K562 (cell line): ENCODE data around the gene GLI3. TPM values are rescaled to one million over a fixed set of nuclear protein-coding genes. Genes with fewer than 3 reads are reported as not detected.

Experiments used
- ATAC-seq: fragments of 200-7000 bp; cut with Tn5 transposase; 3 replicates; pipeline ENCODE4 v1.9.1; 2020; ENCODE audit warnings: moderate library complexity
- BruUV-seq: library from RNA; stranded (reverse); fragments of 400-500 nt; replicated peaks from 2 replicates; lab custom pipeline; 2021; lab: Mats Ljungman, UMichigan
- CTCF ChIA-PET: fragments of 300-600 bp; formaldehyde crosslinking; extraction: SDS; loops from one replicate; lab custom pipeline; 2021; ENCODE audit warnings: low intra/inter-chr PET ratio; lab: Yijun Ruan, JAX
- POLR2A ChIA-PET: fragments of 300-600, 350-650 bp; sonication (Branson Sonifier 250); formaldehyde crosslinking; extraction: SDS; loops from one replicate; lab custom pipeline; 2021; ENCODE audit warnings: antibody characterized with exemption, inconsistent platforms; lab: Yijun Ruan, JAX
- DNase-seq, 4 experiments: peaks; one replicate each; pipeline versions ENCODE4 v3.0.0 to v3.0.0-alpha.2; 2011 to 2018; ENCODE audit warnings: low spot score in 3 of 4, mixed read lengths in 3 of 4; ENCODE audit errors: extremely low read depth in 1 of 4
- FAIRE-seq: peaks from 2 replicates; lab custom pipeline; 2011; peaks lifted over from hg19 to GRCh38; lab: Jason Lieb, UNC
- H2AFZ ChIP-seq: 2 replicates; pipeline ENCODE4 v1.6.0; 2011; ENCODE audit warnings: low read depth, low read length, control low read depth, inconsistent platforms
- H3K27ac ChIP-seq: fragments of 200-600 bp; 3 replicates; pipeline ENCODE4 v1.8.0; 2011; ENCODE audit warnings: low read depth, mild to moderate bottlenecking, control low read depth, inconsistent platforms, low read length, moderate library complexity, mixed read lengths; ENCODE audit errors: extremely low read depth
- H3K27me3 ChIP-seq, 2 experiments: fragments of 300-600 bp in 1 of 2; 2 replicates in 1 of 2; 3 replicates in 1 of 2; pipeline versions ENCODE4 v1.6.0 to v1.8.0; 2011; ENCODE audit warnings: inconsistent platforms in 2 of 2, low read length in 2 of 2, mild to moderate bottlenecking in 1 of 2, mixed read lengths in 1 of 2, moderate library complexity in 1 of 2; ENCODE audit not compliant: control insufficient read depth in 2 of 2, insufficient read depth in 2 of 2
- H3K36me3 ChIP-seq: fragments of 300-600 bp; 3 replicates; pipeline ENCODE4 v1.8.0; 2011; ENCODE audit warnings: mild to moderate bottlenecking, low read length, inconsistent platforms; ENCODE audit not compliant: control insufficient read depth, insufficient read depth
- H3K4me1 ChIP-seq, 2 experiments: fragments of 200-600 bp in 1 of 2; replicated peaks in 1 of 2; 2 replicates in 1 of 2; 3 replicates in 1 of 2; pipeline versions ENCODE4 v1.5.1 to v1.8.0; 2011; ENCODE audit warnings: inconsistent platforms in 2 of 2, low read length in 2 of 2, mild to moderate bottlenecking in 1 of 2, mixed read lengths in 1 of 2, moderate library complexity in 1 of 2; ENCODE audit not compliant: control insufficient read depth in 2 of 2, insufficient read depth in 2 of 2
- H3K4me2 ChIP-seq: 2 replicates; pipeline ENCODE4 v1.6.1; 2011; ENCODE audit warnings: low read length, control low read depth, inconsistent platforms, mixed read lengths; ENCODE audit not compliant: insufficient read depth
- H3K4me3 ChIP-seq: fragments of 200-600 bp; sonication (generic), shearing (Covaris generic); 2 replicates; pipeline ENCODE4 v1.5.1; 2016; ENCODE audit warnings: control low read depth, inconsistent platforms
- H3K79me2 ChIP-seq: fragments of 200-600 bp; 3 replicates; pipeline ENCODE4 v1.8.0; 2011; ENCODE audit warnings: low read length, inconsistent platforms; ENCODE audit not compliant: control insufficient read depth, insufficient read depth
- H3K9ac ChIP-seq, 2 experiments: 2 replicates each; pipeline versions ENCODE4 v1.6.0 to v1.6.1; 2011; ENCODE audit warnings: low read depth in 2 of 2, low read length in 2 of 2, control low read depth in 1 of 2, inconsistent platforms in 1 of 2, mild to moderate bottlenecking in 1 of 2, mixed read lengths in 1 of 2; ENCODE audit not compliant: insufficient read depth in 1 of 2
- H3K9me1 ChIP-seq: one replicate; pipeline ENCODE4 v1.6.0; 2011; ENCODE audit warnings: inconsistent platforms, mild to moderate bottlenecking, low read length, moderate library complexity; ENCODE audit not compliant: control insufficient read depth, insufficient read depth
- H3K9me3 ChIP-seq: replicated peaks from 2 replicates; pipeline ENCODE4 v1.5.1; 2011; ENCODE audit warnings: low read depth, low read length, inconsistent platforms; ENCODE audit not compliant: control insufficient read depth, insufficient read depth
- H4K20me1 ChIP-seq: replicated peaks from 2 replicates; pipeline ENCODE4 v1.6.1; 2011; ENCODE audit warnings: low read length, inconsistent platforms, mixed read lengths; ENCODE audit not compliant: control insufficient read depth, insufficient read depth
- KDM2B ChIP-seq: fragments of 250-450 bp; sonication (Bioruptor Pico); IDR thresholded peaks from 2 replicates; pipeline ENCODE4 v1.8.0; 2021; ENCODE audit warnings: mild to moderate bottlenecking, moderate library complexity
- RBBP5 ChIP-seq: fragments of 200-600 bp; sonication (generic); IDR thresholded peaks from 2 replicates; pipeline ENCODE4 v1.6.1; 2012; ENCODE audit warnings: borderline replicate concordance, mild to moderate bottlenecking, low read length, control low read depth, inconsistent platforms; ENCODE audit not compliant: insufficient read depth, poor library complexity, severe bottlenecking
- RBM39 ChIP-seq: fragments of 200-400 bp; formaldehyde crosslinking; optimal IDR thresholded peaks from 2 replicates; pipeline ENCODE3; 2018; ENCODE audit warnings: low read depth, low read length
- SMARCC2 ChIP-seq: fragments of 450-650 bp; IDR thresholded peaks from 2 replicates; pipeline ENCODE4 v1.6.1; 2017; ENCODE audit warnings: antibody characterized with exemption, moderate library complexity, mild to moderate bottlenecking, low read depth
- SMC3 ChIP-seq: conservative IDR thresholded peaks from 2 replicates; pipeline ENCODE4 v1.6.1; 2011; ENCODE audit warnings: low read depth, low read length, improper control_type of control experiment; ENCODE audit not compliant: insufficient read depth
- SRF ChIP-seq, 2 experiments: fragments of 250-450, 450-650 bp in 1 of 2; sonication (Bioruptor Pico) in 1 of 2; sonication (generic) in 1 of 2; formaldehyde crosslinking; IDR thresholded peaks; 2 replicates each; pipeline versions ENCODE4 v1.5.0 to v1.5.1; 2020 to 2022; ENCODE audit warnings: mild to moderate bottlenecking in 1 of 2, missing genetic modification reagents in 1 of 2
- ZBTB43 ChIP-seq: sonication (generic); formaldehyde crosslinking; IDR thresholded peaks from 2 replicates; pipeline ENCODE4 v1.8.0; 2023; ENCODE audit warnings: mild to moderate bottlenecking, missing genetic modification reagents
- WGBS: fragments of 100-300 bp; shearing (Covaris generic); methylation state at CpG from one replicate; pipeline ENCODE4 v1.1.6; 2016; ENCODE audit warnings: low coverage, mixed read lengths; ENCODE audit not compliant: insufficient coverage; ENCODE audit errors: missing lambda C conversion rate; 5-methylcytosine and 5-hydroxymethylcytosine counted together
- in situ Hi-C: fragments of 300-500 bp; cut with MboI; formaldehyde crosslinking; loops from 4 replicates; pipeline ENCODE4 v1.15.0; 2018; ENCODE audit warnings: inconsistent platforms, mixed read lengths
- intact Hi-C: fragments of 100-400 bp; cut with micrococcal nuclease; formaldehyde crosslinking; loops from 2 replicates; pipeline ENCODE4 v1.14.2; 2022
- polyA plus RNA-seq, 8 experiments: library from polyadenylated mRNA; depleted of rRNA in 4 of 8; stranded (reverse) in 5 of 8; unstranded in 3 of 8; fragments of >200 nt; fragmentation: Nextera tagmentation in 2 of 8; fragmentation: Illumina TruSeq in 1 of 8; extraction: Ambion mirVana in 2 of 8; extraction: Trizol in 1 of 8; gene quantifications; 2 replicates each; pipeline versions ENCODE4 v1.2.1 to v1.2.3, GENCODE V29; 2011 to 2014; ENCODE audit warnings: inconsistent platforms in 1 of 8, missing spikeins in 1 of 8
- total RNA-seq, 7 experiments: library from RNA; depleted of rRNA in 6 of 7; stranded (reverse); fragments of >200 nt in 6 of 7; fragmentation: Illumina TruSeq in 2 of 7; extraction: Trizol in 2 of 7; gene quantifications; 2 replicates each; pipeline versions ENCODE4 v1.2.1 to v1.2.3, GENCODE V29; 2011 to 2021; ENCODE audit warnings: low replicate concordance in 1 of 7

GLI3 gene
- total and polyA plus RNA-seq, 9 of the 15 experiments (the other 6 are each of a cell fraction or from before 2014, with no cell fraction given): 0.01 to 0.18 (median 0.07) TPM; not detected in 6

GRCh38 chr7:42233695-42234331 is 3.2 kb downstream of the GLI3 start:
- ATAC-seq: no peak
- no TSS peak for BruUV-seq
- no peak overlapping the region for H3K4me3 ChIP-seq
- no peak overlapping the region for H3K4me2 ChIP-seq
- H3K9me1 ChIP-seq: no peaks in the 10 kb centered on the region
- no peaks in the 10 kb centered on the region for H4K20me1 ChIP-seq
- intact Hi-C loops: no loop called here
- in situ Hi-C loops: no loop called here
- no peaks in the 10 kb centered on the region for H3K36me3 ChIP-seq
- no peaks in the 10 kb centered on the region for H3K79me2 ChIP-seq
- no peak for DNase-seq
- H3K4me1 ChIP-seq: peaks cover 0 to 16% of the 10 kb centered on the region in 2 experiments; a peak in 2 of 5 replicates
- 2% methylated on average over 3 of the region's 3 CpGs for WGBS
- no peak overlapping the region for H3K27ac ChIP-seq
- ChIA-PET CTCF (no interaction called here), POLR2A (interaction anchor here (1.3 to 1.9 kb wide), 2 partner anchors 13 to 19 kb away, joined by 3 to 5 read pairs; no protein-coding TSS in a partner anchor)
- H2AFZ ChIP-seq: no peak overlapping the region
- H3K9me3 ChIP-seq: no peaks in the 10 kb centered on the region
- no peak overlapping the region for H3K9ac ChIP-seq
- peaks cover 0 to 22% of the 10 kb centered on the region in 2 experiments; a peak in 2 of 5 replicates for H3K27me3 ChIP-seq
- no peak for TF ChIP-seq ZBTB43 (CRISPR knock-in tag)
- TF ChIP-seq SRF (CRISPR knock-in tag; IDR thresholded peaks at IDR 0.05): no peak
- TF ChIP-seq SMARCC2: no peak
- no peak for TF ChIP-seq RBM39
- TF ChIP-seq SMC3: no peak
- TF ChIP-seq KDM2B (CRISPR knock-in tag): no peak
- TF ChIP-seq RBBP5: no peak
- no peak for FAIRE-seq
